HepG2 (cell line): ENCODE data around the gene DAO. TPM values are rescaled to one million over a fixed set of nuclear protein-coding genes. Genes with fewer than 3 reads are reported as not detected.

Source experiments
- ATAC-seq: fragments of 200-7000 bp; cut with Tn5 transposase; 3 replicates; pipeline ENCODE4 v1.9.1; 2020; ENCODE audit warnings: mild to moderate bottlenecking, moderate library complexity
- BruUV-seq: library from RNA; stranded (reverse); fragments of 400-500 nt; replicated peaks from 2 replicates; lab custom pipeline; 2021; lab: Mats Ljungman, UMichigan
- CTCF ChIA-PET: fragments of 300-600 bp; formaldehyde crosslinking; extraction: SDS; loops from one replicate; lab custom pipeline; 2021; ENCODE audit warnings: low total read pairs, inconsistent platforms, low intra/inter-chr PET ratio; lab: Yijun Ruan, JAX
- POLR2A ChIA-PET: fragments of 350-600 bp; sonication (Branson Sonifier 250); formaldehyde crosslinking; loops from one replicate; lab custom pipeline; 2020; ENCODE audit warnings: antibody characterized with exemption, inconsistent platforms; lab: Yijun Ruan, JAX
- DNase-seq: peaks from one replicate; pipeline ENCODE4 v3.0.0-alpha.2; 2015; ENCODE audit warnings: low spot score
- FAIRE-seq: peaks from 3 replicates; lab custom pipeline; 2011; peaks lifted over from hg19 to GRCh38; lab: Jason Lieb, UNC
- H2AFZ ChIP-seq: one replicate; pipeline ENCODE4 v1.6.1; 2011; ENCODE audit warnings: low read length, inconsistent platforms
- H3K27ac ChIP-seq: fragments of 300-600 bp; 3 replicates; pipeline ENCODE4 v1.8.0; 2011; ENCODE audit warnings: mixed run types, mild to moderate bottlenecking, mixed read lengths, low read length, inconsistent platforms; ENCODE audit not compliant: insufficient read depth; ENCODE audit errors: extremely low read length
- H3K27me3 ChIP-seq, 2 experiments: fragments of 200-600 bp in 1 of 2; 2 replicates in 1 of 2; 3 replicates in 1 of 2; pipeline versions ENCODE4 v1.6.0 to v1.8.0; 2011; ENCODE audit warnings: low read length in 2 of 2, mild to moderate bottlenecking in 2 of 2, moderate library complexity in 2 of 2, inconsistent platforms in 1 of 2; ENCODE audit not compliant: insufficient read depth in 2 of 2, control insufficient read depth in 1 of 2
- H3K36me3 ChIP-seq, 2 experiments: fragments of 200-600 bp in 1 of 2; replicated peaks in 1 of 2; 2 replicates in 1 of 2; 3 replicates in 1 of 2; pipeline versions ENCODE4 v1.5.1 to v1.8.0; 2011; ENCODE audit warnings: low read length in 2 of 2, inconsistent platforms in 1 of 2; ENCODE audit not compliant: insufficient read depth in 2 of 2, control insufficient read depth in 1 of 2
- H3K4me1 ChIP-seq: 2 replicates; pipeline ENCODE4 v1.5.1; 2012; ENCODE audit warnings: low read length, inconsistent platforms; ENCODE audit not compliant: insufficient read depth
- H3K4me2 ChIP-seq: 2 replicates; pipeline ENCODE4 v1.6.0; 2011; ENCODE audit warnings: low read depth, low read length, inconsistent platforms
- H3K4me3 ChIP-seq, 3 experiments: fragments of 200-600 bp in 1 of 3; sonication (generic), shearing (Covaris generic) in 1 of 3; replicated peaks in 1 of 3; 2 replicates each; pipeline ENCODE4 v1.5.1; 2011 to 2016; ENCODE audit warnings: low read length in 3 of 3, inconsistent platforms in 2 of 3, low read depth in 2 of 3, mild to moderate bottlenecking in 2 of 3, control low read depth in 1 of 3, mixed read lengths in 1 of 3; ENCODE audit not compliant: insufficient read depth in 1 of 3
- H3K79me2 ChIP-seq: one replicate; pipeline ENCODE4 v1.6.1; 2011; ENCODE audit warnings: low read length, inconsistent platforms; ENCODE audit not compliant: insufficient read depth
- H3K9ac ChIP-seq: 2 replicates; pipeline ENCODE4 v1.6.0; 2011; ENCODE audit warnings: mild to moderate bottlenecking, low read depth, low read length, inconsistent platforms; ENCODE audit not compliant: insufficient read depth
- H3K9me3 ChIP-seq: 2 replicates; pipeline ENCODE4 v1.5.1; 2012; ENCODE audit warnings: mild to moderate bottlenecking, low read length
- H4K20me1 ChIP-seq: 2 replicates; pipeline ENCODE4 v1.6.0; 2011; ENCODE audit warnings: inconsistent platforms, mild to moderate bottlenecking, low read length, moderate library complexity; ENCODE audit not compliant: insufficient read depth
- GFI1 ChIP-seq: sonication (generic); formaldehyde crosslinking; IDR thresholded peaks from 2 replicates; pipeline ENCODE4 v1.5.0; 2020; ENCODE audit warnings: missing genetic modification reagents, mild to moderate bottlenecking, borderline replicate concordance
- KAT2B ChIP-seq: fragments of 150-350 bp; IDR thresholded peaks from 2 replicates; pipeline ENCODE4 v1.6.1; 2014; ENCODE audit warnings: low read depth, low read length, borderline replicate concordance
- MAFG ChIP-seq: sonication (generic); formaldehyde crosslinking; IDR thresholded peaks from 2 replicates; pipeline ENCODE4 v1.5.1; 2020; ENCODE audit warnings: mild to moderate bottlenecking, missing genetic modification reagents
- NR2C2 ChIP-seq: sonication (generic); formaldehyde crosslinking; IDR thresholded peaks from 2 replicates; pipeline ENCODE4 v1.4.0; 2020; ENCODE audit warnings: missing genetic modification reagents, mild to moderate bottlenecking, moderate library complexity, borderline replicate concordance
- RBAK ChIP-seq: sonication (generic); formaldehyde crosslinking; IDR thresholded peaks from 2 replicates; pipeline ENCODE4 v1.5.1; 2020; ENCODE audit warnings: mild to moderate bottlenecking, missing genetic modification reagents
- SSRP1 ChIP-seq: IDR thresholded peaks from 2 replicates; pipeline ENCODE4 v1.6.1; 2016; ENCODE audit warnings: control low read depth
- ZFP36L1 ChIP-seq: sonication (generic); formaldehyde crosslinking; IDR thresholded peaks from 2 replicates; pipeline ENCODE4 v1.8.0; 2022; ENCODE audit warnings: mild to moderate bottlenecking, missing genetic modification reagents, moderate library complexity
- ZNF207 ChIP-seq: fragments of 450-650 bp; IDR thresholded peaks from 2 replicates; pipeline ENCODE4 v1.6.1; 2016; ENCODE audit warnings: antibody characterized with exemption, borderline replicate concordance
- ZNF335 ChIP-seq: sonication (generic); formaldehyde crosslinking; IDR thresholded peaks from 2 replicates; pipeline ENCODE4 v1.4.0; 2020; ENCODE audit warnings: missing genetic modification reagents
- ZNF549 ChIP-seq: sonication (generic); formaldehyde crosslinking; IDR thresholded peaks from 2 replicates; pipeline ENCODE4 v1.5.0; 2020; ENCODE audit warnings: missing genetic modification reagents
- ZNF746 ChIP-seq: sonication (generic); formaldehyde crosslinking; IDR thresholded peaks from 2 replicates; pipeline ENCODE4 v1.8.0; 2022; ENCODE audit warnings: mild to moderate bottlenecking, missing genetic modification reagents
- ZNF790 ChIP-seq: sonication (generic); formaldehyde crosslinking; IDR thresholded peaks from 2 replicates; pipeline ENCODE4 v1.8.0; 2022; ENCODE audit warnings: missing genetic modification reagents, mild to moderate bottlenecking, borderline replicate concordance
- WGBS: methylation state at CpG from one replicate; pipeline ENCODE4 v1.1.6; 2017; ENCODE audit warnings: low lambda C conversion rate; 5-methylcytosine and 5-hydroxymethylcytosine counted together
- in situ Hi-C: cut with HindIII; loops from 2 replicates; pipeline ENCODE4 v1.10.0; 2017; ENCODE audit warnings: low pct_unique_long_range_greater_than_20kb; ENCODE audit not compliant: extremely low pct_ligation_motif_present
- intact Hi-C: fragments of 100-400 bp; cut with micrococcal nuclease; formaldehyde crosslinking; loops from one replicate; pipeline ENCODE4 v1.10.0; 2022; ENCODE audit not compliant: unreplicated experiment
- polyA plus RNA-seq, 8 experiments: library from polyadenylated mRNA; depleted of rRNA in 3 of 8; stranded (reverse) in 7 of 8; unstranded in 1 of 8; fragments of >200 nt; fragmentation: Illumina TruSeq in 4 of 8; extraction: Trizol in 4 of 8; gene quantifications; 2 replicates each; pipeline versions ENCODE4 v1.2.1 to v1.2.3, GENCODE V29; 2011 to 2016; ENCODE audit warnings: low read depth in 4 of 8, missing spikeins in 1 of 8, mixed read lengths in 1 of 8; ENCODE audit not compliant: insufficient read depth in 1 of 8
- total RNA-seq, 5 experiments: library from RNA; depleted of rRNA; stranded (reverse); fragments of >200 nt; fragmentation: Illumina TruSeq; extraction: Trizol; gene quantifications; 2 replicates each; pipeline ENCODE4 v1.2.3, GENCODE V29; 2016; ENCODE audit warnings: low read depth in 1 of 5
- TF ChIP-seq, protein P1 (sequence below): sonication (generic); formaldehyde crosslinking; IDR thresholded peaks from 2 replicates; pipeline ENCODE4 v1.8.1; 2022; ENCODE audit warnings: mild to moderate bottlenecking, missing genetic modification reagents
- TF ChIP-seq, protein P2 (sequence below): sonication (generic); formaldehyde crosslinking; IDR thresholded peaks from 2 replicates; pipeline ENCODE4 v1.4.0; 2020; ENCODE audit warnings: missing genetic modification reagents
- TF ChIP-seq, protein P3 (sequence below): sonication (generic); IDR thresholded peaks from 2 replicates; pipeline ENCODE4 v1.6.1; 2016; ENCODE audit warnings: low read depth, borderline replicate concordance
- TF ChIP-seq, protein P4 (sequence below): sonication (generic); formaldehyde crosslinking; conservative IDR thresholded peaks from 2 replicates; pipeline ENCODE4 v1.5.0; 2020; ENCODE audit warnings: missing genetic modification reagents
- TF ChIP-seq, protein P5 (sequence below): sonication (generic); formaldehyde crosslinking; IDR thresholded peaks from 2 replicates; pipeline ENCODE4 v1.4.0; 2020; ENCODE audit warnings: mild to moderate bottlenecking, missing genetic modification reagents, borderline replicate concordance

Gene DAO
- total and polyA plus RNA-seq, 2 of the 13 experiments (the other 11 are each of a cell fraction or from before 2014, with no cell fraction given), result 0.34 to 0.82 TPM

DNA sequence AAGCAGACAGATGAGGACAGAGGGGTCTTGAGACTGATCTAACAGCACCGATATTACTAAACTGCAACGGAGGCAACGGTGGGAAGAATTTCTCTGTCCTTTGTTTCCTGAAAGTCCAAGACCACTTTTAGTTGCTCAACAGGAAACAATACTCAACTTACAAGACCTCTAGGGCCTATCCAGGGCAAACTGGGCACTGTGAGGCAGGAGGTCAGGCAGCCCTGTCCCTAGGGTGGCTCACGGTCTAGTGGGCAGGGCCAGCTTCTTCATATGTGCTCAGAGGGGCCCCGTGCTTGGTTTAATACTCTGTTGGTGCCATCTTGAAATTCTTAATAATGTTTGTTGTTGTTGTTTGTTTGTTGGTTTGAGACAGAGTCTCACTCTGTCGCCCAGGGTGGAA, 36.7 kb upstream of the DAO start:
- Histone ChIP-seq H2AFZ (no peak overlapping the region), H3K4me1 (peaks cover 16% of the 10 kb centered on the region), H4K20me1 (no peaks in the 10 kb centered on the region), H3K9me3 (no peaks in the 10 kb centered on the region), H3K9ac (no peak overlapping the region), H3K27ac (no peak overlapping the region), H3K27me3 (no peaks in the 10 kb centered on the region), H3K36me3 (peaks cover 6 to 20% of the 10 kb centered on the region in 2 experiments; a peak in 3 of 5 replicates), H3K79me2 (no peaks in the 10 kb centered on the region), H3K4me2 (no peak overlapping the region), H3K4me3 (no peak overlapping the region)
- no peak for DNase-seq
- ChIA-PET CTCF (no interaction called here), POLR2A (no interaction called here)
- no peak for FAIRE-seq
- in situ Hi-C loops, result no loop called here
- BruUV-seq, result no TSS peak
- no peak for ATAC-seq
- 100% methylated on average over 6 of the region's 6 CpGs for WGBS
- intact Hi-C loops, result no loop called here
- TF ChIP-seq MAFG (CRISPR knock-in tag), result no peak
- TF ChIP-seq GFI1 (CRISPR knock-in tag), result no peak
- no peak for TF ChIP-seq SSRP1 (CRISPR knock-in tag)
- no peak for TF ChIP-seq ZNF335
- TF ChIP-seq RBAK (CRISPR knock-in tag), result no peak
- TF ChIP-seq ZNF790, result no peak
- TF ChIP-seq KAT2B, result no peak
- no peak for TF ChIP-seq ZNF549
- TF ChIP-seq, protein P1, sequence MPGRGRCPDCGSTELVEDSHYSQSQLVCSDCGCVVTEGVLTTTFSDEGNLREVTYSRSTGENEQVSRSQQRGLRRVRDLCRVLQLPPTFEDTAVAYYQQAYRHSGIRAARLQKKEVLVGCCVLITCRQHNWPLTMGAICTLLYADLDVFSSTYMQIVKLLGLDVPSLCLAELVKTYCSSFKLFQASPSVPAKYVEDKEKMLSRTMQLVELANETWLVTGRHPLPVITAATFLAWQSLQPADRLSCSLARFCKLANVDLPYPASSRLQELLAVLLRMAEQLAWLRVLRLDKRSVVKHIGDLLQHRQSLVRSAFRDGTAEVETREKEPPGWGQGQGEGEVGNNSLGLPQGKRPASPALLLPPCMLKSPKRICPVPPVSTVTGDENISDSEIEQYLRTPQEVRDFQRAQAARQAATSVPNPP (CRISPR knock-in tag), result no peak
- no peak for TF ChIP-seq ZFP36L1
- TF ChIP-seq, protein P2, sequence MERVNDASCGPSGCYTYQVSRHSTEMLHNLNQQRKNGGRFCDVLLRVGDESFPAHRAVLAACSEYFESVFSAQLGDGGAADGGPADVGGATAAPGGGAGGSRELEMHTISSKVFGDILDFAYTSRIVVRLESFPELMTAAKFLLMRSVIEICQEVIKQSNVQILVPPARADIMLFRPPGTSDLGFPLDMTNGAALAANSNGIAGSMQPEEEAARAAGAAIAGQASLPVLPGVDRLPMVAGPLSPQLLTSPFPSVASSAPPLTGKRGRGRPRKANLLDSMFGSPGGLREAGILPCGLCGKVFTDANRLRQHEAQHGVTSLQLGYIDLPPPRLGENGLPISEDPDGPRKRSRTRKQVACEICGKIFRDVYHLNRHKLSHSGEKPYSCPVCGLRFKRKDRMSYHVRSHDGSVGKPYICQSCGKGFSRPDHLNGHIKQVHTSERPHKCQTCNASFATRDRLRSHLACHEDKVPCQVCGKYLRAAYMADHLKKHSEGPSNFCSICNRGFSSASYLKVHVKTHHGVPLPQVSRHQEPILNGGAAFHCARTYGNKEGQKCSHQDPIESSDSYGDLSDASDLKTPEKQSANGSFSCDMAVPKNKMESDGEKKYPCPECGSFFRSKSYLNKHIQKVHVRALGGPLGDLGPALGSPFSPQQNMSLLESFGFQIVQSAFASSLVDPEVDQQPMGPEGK, result no peak
- TF ChIP-seq, protein P3, sequence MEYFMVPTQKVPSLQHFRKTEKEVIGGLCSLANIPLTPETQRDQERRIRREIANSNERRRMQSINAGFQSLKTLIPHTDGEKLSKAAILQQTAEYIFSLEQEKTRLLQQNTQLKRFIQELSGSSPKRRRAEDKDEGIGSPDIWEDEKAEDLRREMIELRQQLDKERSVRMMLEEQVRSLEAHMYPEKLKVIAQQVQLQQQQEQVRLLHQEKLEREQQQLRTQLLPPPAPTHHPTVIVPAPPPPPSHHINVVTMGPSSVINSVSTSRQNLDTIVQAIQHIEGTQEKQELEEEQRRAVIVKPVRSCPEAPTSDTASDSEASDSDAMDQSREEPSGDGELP, result no peak
- no peak for TF ChIP-seq NR2C2 (CRISPR knock-in tag)
- TF ChIP-seq ZNF207, result no peak
- TF ChIP-seq, protein P4, sequence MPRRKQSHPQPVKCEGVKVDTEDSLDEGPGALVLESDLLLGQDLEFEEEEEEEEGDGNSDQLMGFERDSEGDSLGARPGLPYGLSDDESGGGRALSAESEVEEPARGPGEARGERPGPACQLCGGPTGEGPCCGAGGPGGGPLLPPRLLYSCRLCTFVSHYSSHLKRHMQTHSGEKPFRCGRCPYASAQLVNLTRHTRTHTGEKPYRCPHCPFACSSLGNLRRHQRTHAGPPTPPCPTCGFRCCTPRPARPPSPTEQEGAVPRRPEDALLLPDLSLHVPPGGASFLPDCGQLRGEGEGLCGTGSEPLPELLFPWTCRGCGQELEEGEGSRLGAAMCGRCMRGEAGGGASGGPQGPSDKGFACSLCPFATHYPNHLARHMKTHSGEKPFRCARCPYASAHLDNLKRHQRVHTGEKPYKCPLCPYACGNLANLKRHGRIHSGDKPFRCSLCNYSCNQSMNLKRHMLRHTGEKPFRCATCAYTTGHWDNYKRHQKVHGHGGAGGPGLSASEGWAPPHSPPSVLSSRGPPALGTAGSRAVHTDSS (CRISPR knock-in tag), result no peak
- TF ChIP-seq, protein P5, sequence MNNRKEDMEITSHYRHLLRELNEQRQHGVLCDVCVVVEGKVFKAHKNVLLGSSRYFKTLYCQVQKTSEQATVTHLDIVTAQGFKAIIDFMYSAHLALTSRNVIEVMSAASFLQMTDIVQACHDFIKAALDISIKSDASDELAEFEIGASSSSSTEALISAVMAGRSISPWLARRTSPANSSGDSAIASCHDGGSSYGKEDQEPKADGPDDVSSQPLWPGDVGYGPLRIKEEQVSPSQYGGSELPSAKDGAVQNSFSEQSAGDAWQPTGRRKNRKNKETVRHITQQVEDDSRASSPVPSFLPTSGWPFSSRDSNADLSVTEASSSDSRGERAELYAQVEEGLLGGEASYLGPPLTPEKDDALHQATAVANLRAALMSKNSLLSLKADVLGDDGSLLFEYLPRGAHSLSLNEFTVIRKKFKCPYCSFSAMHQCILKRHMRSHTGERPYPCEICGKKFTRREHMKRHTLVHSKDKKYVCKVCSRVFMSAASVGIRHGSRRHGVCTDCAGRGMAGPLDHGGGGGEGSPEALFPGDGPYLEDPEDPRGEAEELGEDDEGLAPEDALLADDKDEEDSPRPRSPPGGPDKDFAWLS (CRISPR knock-in tag), result no peak
- TF ChIP-seq ZNF746 (CRISPR knock-in tag), result no peak
